ENCODE data around the gene CYGB. TPM values are rescaled to one million over a fixed set of nuclear protein-coding genes. Genes with fewer than 3 reads are reported as not detected.
A peak's percentile ranks its signal among the peaks of the same experiment; 100 is the strongest.
"Not testable (repeated sequence)": the region's sequence is repeated elsewhere in the genome, so short reads cannot be mapped to it uniquely, and the experiment has no call there.

Gene CYGB
- total RNA-seq, 2 experiments from 2014 or later: not detected

DNA sequence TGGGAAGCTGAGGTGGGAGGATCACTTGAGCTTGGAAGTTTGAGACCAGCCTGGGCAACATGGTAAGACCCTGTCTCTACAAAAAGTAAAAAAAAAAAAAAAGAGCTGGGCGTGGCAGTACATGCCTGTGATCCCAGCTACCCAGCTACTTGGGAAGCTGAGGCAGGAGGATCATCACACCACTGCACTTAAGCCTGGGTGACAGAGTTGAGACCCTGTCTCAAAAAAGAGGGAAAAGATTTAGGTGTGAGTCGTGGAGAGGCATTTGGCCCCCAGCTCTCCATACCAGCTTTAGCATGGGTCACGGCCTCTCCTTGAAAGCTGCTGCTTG lies 29.1 kb upstream of the CYGB start:
- Mint-ChIP-seq H3K4me1 (ENCODE audit: low read depth) (peaks cover 40% of the 10 kb centered on the region), H3K36me3 (peaks cover 44% of the 10 kb centered on the region), H3K27ac (no peak overlapping the region), H3K27me3 (no peaks in the 10 kb centered on the region), H3K9me3 (no peaks in the 10 kb centered on the region), H3K4me3 (no peak overlapping the region)
- no peak for DNase-seq
- intact Hi-C loops (cut with micrococcal nuclease): no loop called here
- POLR2A ChIA-PET: interaction anchor here (0.6 to 2.4 kb wide), 4 partner anchors 9 to 250 kb away, joined by 3 to 18 read pairs (median 4); no protein-coding TSS in a partner anchor
- CTCF ChIA-PET: interaction anchor here (0.7 to 3.6 kb wide), 3 partner anchors 9 to 107 kb away, joined by 3 to 22 read pairs (median 15); no protein-coding TSS in a partner anchor

- Mint-ChIP-seq H3K27me3 (no peaks in the 10 kb centered on the region), H3K27ac (no peak overlapping the region), H3K36me3 (peaks cover 50% of the 10 kb centered on the region), H3K4me1 (ENCODE audit: low read depth) (peaks cover 46% of the 10 kb centered on the region), H3K9me3 (no peaks in the 10 kb centered on the region), H3K4me3 (no peak overlapping the region)
- POLR2A ChIA-PET: interaction anchor here (0.6 to 2.4 kb wide), 3 partner anchors 8 to 251 kb away, joined by 3 to 18 read pairs (median 6); no protein-coding TSS in a partner anchor
- intact Hi-C loops (cut with micrococcal nuclease): no loop called here
- CTCF ChIA-PET: interaction anchor here (0.7 to 3.6 kb wide), 3 partner anchors 8 to 108 kb away, joined by 3 to 22 read pairs (median 15); no protein-coding TSS in a partner anchor
- no peak for DNase-seq
These were observed 28.5 kb upstream of the CYGB start for GRCh38 chr17:76565728-76566612.

- peak; percentile 43 for DNase-seq
- peaks cover 54% of the 10 kb centered on the region for H3K4me1 Mint-ChIP-seq (ENCODE audit: low read depth)
- H3K27ac Mint-ChIP-seq; H3K9me3 Mint-ChIP-seq; H3K27me3 Mint-ChIP-seq; H3K4me3 Mint-ChIP-seq; intact Hi-C loops (cut with micrococcal nuclease): not testable (repeated sequence)
- POLR2A ChIA-PET: interaction anchor here (2.4 kb wide), 1 partner anchor 7 kb away, joined by 18 read pairs; no protein-coding TSS in a partner anchor
- H3K36me3 Mint-ChIP-seq: peaks cover 58% of the 10 kb centered on the region
- CTCF ChIA-PET: interaction anchor here (3.6 kb wide), 1 partner anchor 58 kb away, joined by 22 read pairs; no protein-coding TSS in a partner anchor
These were observed 27.6 kb upstream of the CYGB start for GRCh38 chr17:76564991-76565727.

GRCh38 chr17:76563359-76563758 lies 25.9 kb upstream of the CYGB start:
- Mint-ChIP-seq H3K36me3 (peaks cover 73% of the 10 kb centered on the region), H3K4me1 (ENCODE audit: low read depth) (peaks cover 67% of the 10 kb centered on the region), H3K27ac (peak overlapping the region; percentile 69)
- ChIA-PET CTCF (interaction anchor here (0.6 kb wide), 1 partner anchor 20 kb away, joined by 3 read pairs; no protein-coding TSS in a partner anchor), POLR2A (interaction anchor here (0.7 kb wide), 1 partner anchor 1777 kb away, joined by 4 read pairs; no protein-coding TSS in a partner anchor)
- H3K9me3 Mint-ChIP-seq; intact Hi-C loops (cut with micrococcal nuclease); H3K27me3 Mint-ChIP-seq; DNase-seq; H3K4me3 Mint-ChIP-seq: not testable (repeated sequence)

- CTCF ChIA-PET: interaction anchor here (0.6 to 1.4 kb wide), 3 partner anchors 8 to 61 kb away, joined by 3 to 8 read pairs (median 3); no protein-coding TSS in a partner anchor
- H3K27ac Mint-ChIP-seq: peak overlapping the region; percentile 65
- POLR2A ChIA-PET: no interaction called here
- H3K27me3 Mint-ChIP-seq: no peaks in the 10 kb centered on the region
- H3K36me3 Mint-ChIP-seq: peaks cover 76% of the 10 kb centered on the region
- peak overlapping the region; percentile 55 for H3K4me3 Mint-ChIP-seq
- H3K9me3 Mint-ChIP-seq: no peaks in the 10 kb centered on the region
- DNase-seq: peak; percentile 66
- H3K4me1 Mint-ChIP-seq (ENCODE audit: low read depth): peaks cover 63% of the 10 kb centered on the region
- intact Hi-C loops (cut with micrococcal nuclease): no loop called here
These were observed 25.2 kb upstream of the CYGB start for GRCh38 chr17:76562734-76563148.

DNA sequence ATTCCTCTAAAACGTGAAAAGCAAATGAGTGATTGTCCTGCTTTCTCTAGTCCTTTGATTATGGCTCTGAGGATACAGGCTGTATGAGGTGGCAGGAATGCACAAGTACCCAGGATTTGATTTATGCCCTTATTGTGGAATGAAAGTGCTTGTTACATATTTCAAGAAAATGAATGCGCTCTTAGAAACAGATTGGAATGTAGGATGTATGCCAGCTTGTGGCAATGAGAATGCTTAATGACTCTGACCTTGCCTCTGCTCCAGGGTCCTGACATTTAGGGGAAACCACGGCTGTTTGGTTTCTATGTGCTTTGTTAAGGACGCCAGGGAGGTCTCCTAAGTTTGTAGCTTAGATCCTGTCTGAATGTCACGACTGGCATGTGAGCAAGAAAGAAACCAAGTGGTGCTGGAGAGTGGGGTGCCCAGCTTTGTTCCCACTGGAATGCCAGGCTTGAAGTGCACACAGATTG lies 24.3 kb upstream of the CYGB start:
- no peaks in the 10 kb centered on the region for H3K27me3 Mint-ChIP-seq
- CTCF ChIA-PET: interaction anchor here (1.2 to 1.4 kb wide), 2 partner anchors 9 to 62 kb away, joined by 3 to 8 read pairs; no protein-coding TSS in a partner anchor
- no peaks in the 10 kb centered on the region for H3K9me3 Mint-ChIP-seq
- intact Hi-C loops (cut with micrococcal nuclease): no loop called here
- peak overlapping the region; percentile 70 for H3K27ac Mint-ChIP-seq
- peaks cover 66% of the 10 kb centered on the region for H3K4me1 Mint-ChIP-seq (ENCODE audit: low read depth)
- POLR2A ChIA-PET: interaction anchor here (1.0 kb wide), 1 partner anchor 47 kb away, joined by 3 read pairs; no protein-coding TSS in a partner anchor
- peak overlapping the region; percentile 23 for H3K4me3 Mint-ChIP-seq
- peaks cover 78% of the 10 kb centered on the region for H3K36me3 Mint-ChIP-seq
- DNase-seq: no peak

DNA sequence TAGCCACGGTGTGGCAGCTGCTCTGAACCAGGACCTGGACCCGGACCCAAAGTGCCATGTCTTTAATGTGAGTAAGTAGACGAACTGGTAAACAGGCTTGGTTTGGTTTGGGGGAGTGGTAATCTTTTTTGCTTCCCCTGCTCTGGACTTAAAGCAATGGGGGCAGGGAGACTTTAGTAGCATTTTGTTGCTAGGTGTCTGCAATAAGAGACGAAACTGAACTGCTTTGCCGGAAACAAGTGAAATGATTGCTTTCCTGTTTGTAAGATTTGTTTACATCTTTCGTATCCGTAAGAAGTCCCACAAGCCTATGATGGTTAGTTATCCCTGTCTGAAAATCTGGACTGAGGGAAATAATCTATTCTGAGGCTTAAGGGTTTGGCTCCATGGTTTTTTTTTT lies 23.8 kb upstream of the CYGB start:
- CTCF ChIA-PET: interaction anchor here (0.7 to 1.4 kb wide), 3 partner anchors 10 to 63 kb away, joined by 3 to 8 read pairs (median 3); no protein-coding TSS in a partner anchor
- peaks cover 70% of the 10 kb centered on the region for H3K4me1 Mint-ChIP-seq (ENCODE audit: low read depth)
- POLR2A ChIA-PET: interaction anchor here (1.0 kb wide), 1 partner anchor 46 kb away, joined by 3 read pairs; no protein-coding TSS in a partner anchor
- H3K27me3 Mint-ChIP-seq: no peaks in the 10 kb centered on the region
- H3K27ac Mint-ChIP-seq: peak overlapping the region; percentile 70
- no peak for DNase-seq
- peaks cover 76% of the 10 kb centered on the region for H3K36me3 Mint-ChIP-seq
- peak overlapping the region; percentile 70 for H3K4me3 Mint-ChIP-seq
- H3K9me3 Mint-ChIP-seq: no peaks in the 10 kb centered on the region
- intact Hi-C loops (cut with micrococcal nuclease): no loop called here

DNA sequence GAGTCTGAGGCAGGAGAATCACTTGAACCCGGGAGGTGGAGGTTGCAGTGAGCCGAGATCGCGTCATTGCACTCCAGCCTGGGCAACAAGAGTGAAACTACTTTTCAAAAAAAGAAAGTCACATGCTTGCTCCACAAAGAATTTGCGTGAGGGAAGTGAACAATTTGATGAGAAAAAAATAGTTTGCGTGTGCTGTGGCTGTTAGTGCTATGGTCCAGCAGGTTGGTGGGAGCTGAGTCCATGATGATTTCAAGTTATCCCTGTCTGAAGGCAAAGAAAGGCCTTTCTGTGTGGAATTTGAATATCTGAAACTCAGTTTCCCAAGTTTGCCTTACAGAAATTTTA lies 23.3 kb upstream of the CYGB start:
- Mint-ChIP-seq H3K4me3 (peak overlapping the region; percentile 70), H3K4me1 (ENCODE audit: low read depth) (peaks cover 66% of the 10 kb centered on the region), H3K27me3 (no peaks in the 10 kb centered on the region), H3K9me3 (no peaks in the 10 kb centered on the region), H3K36me3 (peaks cover 71% of the 10 kb centered on the region), H3K27ac (peak overlapping the region; percentile 70)
- CTCF ChIA-PET: interaction anchor here (0.7 to 7.8 kb wide), 6 partner anchors 11 to 167 kb away, joined by 3 to 74 read pairs (median 4); no protein-coding TSS in a partner anchor
- POLR2A ChIA-PET: interaction anchor here (0.6 to 1.0 kb wide), 2 partner anchors 25 to 46 kb away, joined by 3 read pairs; partner anchors contain the start of gene ST6GALNAC2
- intact Hi-C loops (cut with micrococcal nuclease): no loop called here
- no peak for DNase-seq

- H3K4me3 Mint-ChIP-seq: peak overlapping the region; percentile 70
- no peak for DNase-seq
- CTCF ChIA-PET: interaction anchor here (0.8 to 7.8 kb wide), 8 partner anchors 12 to 167 kb away, joined by 3 to 74 read pairs (median 4); no protein-coding TSS in a partner anchor
- no peaks in the 10 kb centered on the region for H3K9me3 Mint-ChIP-seq
- intact Hi-C loops (cut with micrococcal nuclease): no loop called here
- H3K27me3 Mint-ChIP-seq: no peaks in the 10 kb centered on the region
- H3K4me1 Mint-ChIP-seq (ENCODE audit: low read depth): peaks cover 63% of the 10 kb centered on the region
- peak overlapping the region; percentile 70 for H3K27ac Mint-ChIP-seq
- peaks cover 65% of the 10 kb centered on the region for H3K36me3 Mint-ChIP-seq
- POLR2A ChIA-PET: interaction anchor here (0.6 to 1.0 kb wide), 3 partner anchors 26 to 149 kb away, joined by 3 to 5 read pairs (median 3); partner anchors contain the start of gene ST6GALNAC2
These were observed 22.7 kb upstream of the CYGB start for GRCh38 chr17:76560036-76560876.

DNA sequence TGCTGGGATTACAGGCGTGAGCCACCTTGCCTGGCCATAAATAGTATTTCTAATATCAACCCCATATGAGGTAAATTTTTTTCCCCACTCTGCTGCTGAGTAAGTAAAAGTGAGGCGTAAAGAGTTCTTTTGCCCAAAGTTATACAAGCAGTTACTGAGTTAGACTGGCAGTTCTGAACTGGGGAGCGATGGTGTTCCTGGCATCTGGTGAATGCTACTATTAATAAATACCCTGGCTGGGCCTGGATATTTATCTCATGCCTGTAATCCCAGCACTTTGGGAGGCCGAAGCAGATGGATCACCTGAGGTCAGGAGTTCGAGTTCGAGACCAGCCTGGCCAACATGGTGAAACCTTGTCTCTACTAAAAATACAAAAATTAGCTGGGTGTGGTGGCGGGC lies 22.0 kb upstream of the CYGB start:
- H3K27me3 Mint-ChIP-seq, H3K9me3 Mint-ChIP-seq, DNase-seq: not testable (repeated sequence)
- Mint-ChIP-seq H3K4me3 (peak overlapping the region; percentile 97), H3K4me1 (ENCODE audit: low read depth) (peaks cover 58% of the 10 kb centered on the region), H3K27ac (peak overlapping the region; percentile 70), H3K36me3 (peaks cover 57% of the 10 kb centered on the region)
- ChIA-PET CTCF (interaction anchor here (0.8 to 7.8 kb wide), 6 partner anchors 14 to 122 kb away, joined by 3 to 74 read pairs (median 6); no protein-coding TSS in a partner anchor), POLR2A (interaction anchor here (0.8 to 1.5 kb wide), 3 partner anchors 27 to 150 kb away, joined by 3 to 5 read pairs (median 3); partner anchors contain the start of gene ST6GALNAC2)
- intact Hi-C loops (cut with micrococcal nuclease): loop anchor here (5.0 kb wide), 1 partner anchor 168 kb away; the partner anchor contains the start of genes JMJD6 and METTL23

Measured in activated CD4-positive, alpha-beta memory T cell treated with anti-CD3 and anti-CD28 coated beads for 36 hours (primary cell).